T-helper 9 cell (primary cell): ENCODE data around the gene HIPK1.
"Not testable (repeated sequence)": the region's sequence is repeated elsewhere in the genome, so short reads cannot be mapped to it uniquely, and the experiment has no call there.

Experiments
- DNase-seq: peaks from one replicate; pipeline ENCODE4 v3.0.0-alpha.2; 2020

The HIPK1 gene

DNA sequence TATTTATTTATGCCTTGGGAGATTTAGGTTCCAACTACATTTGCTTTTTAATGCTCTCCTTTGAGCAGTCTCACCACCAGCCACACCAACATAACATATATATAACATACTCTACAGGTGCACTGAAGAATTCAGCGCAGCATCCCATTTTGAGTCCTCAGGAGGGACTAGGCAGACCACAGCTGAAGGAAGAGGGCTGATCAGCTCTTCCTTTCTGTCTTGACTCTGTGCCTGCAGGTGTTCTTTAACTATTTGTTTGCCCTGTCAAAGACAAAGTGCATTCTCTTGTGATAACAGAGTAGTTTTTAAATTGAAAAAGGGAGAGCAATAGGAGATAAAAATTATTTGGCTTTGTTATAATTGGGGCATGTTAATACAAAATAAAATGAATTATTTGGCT lies 17.0 kb downstream of the HIPK1 start:
- no peak for DNase-seq

DNA sequence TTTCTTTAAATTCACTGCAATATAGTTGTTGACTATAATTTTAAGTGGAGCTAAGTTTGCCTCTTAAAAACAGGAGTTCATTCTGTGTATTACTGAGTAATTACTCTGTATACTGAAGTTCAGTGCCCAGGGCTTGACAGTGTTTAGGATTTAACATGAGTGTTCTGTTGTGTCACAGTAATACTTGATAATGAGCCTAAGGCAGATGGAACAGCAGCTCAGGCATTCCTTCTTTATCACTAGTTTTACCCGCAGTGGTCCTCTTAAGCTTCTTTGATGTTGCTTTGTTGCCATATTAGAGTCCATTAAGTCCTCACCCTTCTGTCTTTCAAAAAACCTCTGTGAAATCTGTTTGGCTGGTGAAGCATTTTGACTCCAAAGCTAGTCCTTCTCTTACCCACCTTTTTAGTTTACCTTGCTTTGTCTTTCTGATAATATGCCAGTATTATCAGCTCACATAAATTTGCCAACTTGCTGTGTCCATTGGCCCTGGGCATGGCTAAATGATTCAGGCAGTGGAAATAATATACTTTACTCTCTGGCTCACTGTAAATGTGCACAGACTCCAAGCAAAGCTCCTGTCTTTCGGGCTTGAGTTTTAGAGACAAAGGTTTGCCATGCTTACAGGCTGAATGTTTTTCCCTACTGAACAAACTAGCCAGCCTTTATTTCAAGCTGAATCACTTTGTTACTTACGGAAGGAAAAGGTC lies 17.7 kb downstream of the HIPK1 start:
- no peak for DNase-seq

DNA sequence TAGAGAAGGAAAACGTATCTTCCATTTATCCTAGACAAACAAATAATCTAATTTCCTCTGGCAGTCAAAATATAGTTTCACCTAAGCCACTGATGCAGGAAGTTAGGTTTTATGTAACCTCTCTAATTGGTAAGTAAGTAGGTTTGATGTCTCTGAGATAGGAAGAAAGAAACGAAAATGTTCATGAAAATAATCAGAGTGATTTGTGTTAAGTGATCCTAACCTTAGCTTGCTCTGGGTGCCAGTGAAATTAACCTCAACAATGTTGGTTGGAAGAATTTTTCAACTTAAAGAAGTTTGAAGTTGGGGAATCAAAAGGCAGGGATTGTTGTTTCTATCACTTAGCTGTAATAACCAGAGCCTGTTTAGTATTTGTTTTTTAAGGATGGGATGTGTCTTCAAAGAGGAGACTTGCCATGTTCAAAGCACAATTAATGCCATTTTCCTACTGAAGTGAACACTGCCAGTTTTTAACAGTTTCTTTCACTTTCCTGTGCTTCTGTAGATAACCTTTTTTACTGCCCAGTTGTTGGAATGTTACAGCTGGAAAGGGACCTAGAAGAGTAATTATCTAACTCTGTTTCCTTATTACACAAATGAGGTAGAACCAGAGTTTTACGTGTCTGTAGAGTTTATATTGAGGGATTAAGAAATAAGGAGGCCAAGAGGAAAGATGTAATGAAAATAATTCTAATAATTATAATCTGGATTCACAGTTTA lies 18.4 kb downstream of the HIPK1 start:
- no peak for DNase-seq

DNA sequence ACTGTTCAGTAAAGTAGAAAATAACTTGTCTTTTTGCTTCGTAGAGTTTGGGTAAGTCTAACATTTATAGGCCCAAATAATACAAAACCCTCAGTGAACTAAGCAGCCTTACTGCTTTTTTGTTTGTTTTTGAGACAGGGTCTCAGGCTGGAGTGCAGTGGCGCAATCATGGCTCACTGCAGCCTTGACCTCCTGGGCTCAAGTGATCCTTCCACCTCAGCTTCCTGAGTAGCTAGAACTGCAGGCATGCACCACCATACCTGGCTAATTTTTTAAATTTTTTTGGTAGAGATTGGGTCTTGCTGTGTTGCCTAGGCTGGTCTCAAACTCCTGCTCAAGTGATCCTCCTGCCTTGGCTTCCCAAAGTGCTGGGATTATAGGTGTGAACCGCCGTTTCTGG lies 19.0 kb downstream of the HIPK1 start:
- DNase-seq: not testable (repeated sequence)

DNA sequence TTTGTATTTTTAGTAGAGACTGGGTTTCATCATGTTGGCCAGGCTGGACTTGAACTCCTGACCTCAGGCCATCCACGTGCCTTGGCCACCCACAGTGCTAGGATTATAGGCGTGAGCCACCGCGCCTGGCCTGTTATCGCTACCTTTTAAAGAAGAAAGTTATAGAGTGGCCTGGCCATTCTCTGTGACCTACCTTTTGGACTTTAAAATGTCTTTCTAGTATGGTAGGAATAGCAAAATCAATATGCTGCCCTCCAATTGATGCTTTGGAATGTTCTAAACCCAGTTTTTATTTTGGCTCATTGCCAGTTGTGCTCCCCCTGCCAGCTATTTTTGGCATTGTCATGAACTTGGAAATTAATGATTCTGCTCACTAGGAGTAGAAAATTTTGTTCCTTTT lies 19.9 kb downstream of the HIPK1 start:
- DNase-seq: no peak

DNA sequence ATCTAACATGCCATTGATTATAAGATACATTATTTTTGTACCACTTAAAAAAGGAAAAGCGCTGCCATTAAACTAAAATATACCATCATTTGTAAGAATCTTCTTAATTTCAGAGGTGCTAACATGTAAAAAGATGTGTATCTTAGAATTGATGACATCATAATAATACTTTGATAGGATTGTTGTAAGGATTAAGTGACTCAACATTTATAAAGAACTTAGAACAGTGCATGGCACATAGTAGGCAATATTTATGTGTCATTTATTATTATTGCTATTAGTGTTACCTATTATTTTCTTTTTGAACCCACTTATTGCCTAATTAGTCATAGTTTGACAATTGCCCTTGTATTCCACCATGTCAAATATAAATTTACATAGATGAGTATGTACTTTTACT lies 21.8 kb downstream of the HIPK1 start:
- DNase-seq: no peak

DNA sequence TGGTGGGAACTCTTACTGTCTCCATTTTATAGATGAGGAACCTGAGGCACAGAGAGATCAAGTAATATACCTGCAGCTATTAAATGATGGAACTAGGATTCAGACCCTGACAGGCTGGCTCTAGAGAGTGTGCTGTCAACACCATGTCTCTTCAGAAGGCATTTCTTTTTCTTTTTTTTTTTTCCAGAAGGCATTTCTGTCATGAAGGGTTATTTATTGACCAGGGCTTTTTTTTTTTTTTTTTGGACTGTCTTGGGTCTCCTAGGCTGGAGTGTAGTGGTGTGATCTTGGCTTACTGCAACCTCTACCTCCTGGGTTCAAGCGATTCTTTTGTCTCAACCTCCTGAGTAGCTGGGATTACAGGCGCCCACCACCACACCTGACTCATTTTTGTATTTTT lies 22.6 kb downstream of the HIPK1 start:
- DNase-seq: no peak

DNA sequence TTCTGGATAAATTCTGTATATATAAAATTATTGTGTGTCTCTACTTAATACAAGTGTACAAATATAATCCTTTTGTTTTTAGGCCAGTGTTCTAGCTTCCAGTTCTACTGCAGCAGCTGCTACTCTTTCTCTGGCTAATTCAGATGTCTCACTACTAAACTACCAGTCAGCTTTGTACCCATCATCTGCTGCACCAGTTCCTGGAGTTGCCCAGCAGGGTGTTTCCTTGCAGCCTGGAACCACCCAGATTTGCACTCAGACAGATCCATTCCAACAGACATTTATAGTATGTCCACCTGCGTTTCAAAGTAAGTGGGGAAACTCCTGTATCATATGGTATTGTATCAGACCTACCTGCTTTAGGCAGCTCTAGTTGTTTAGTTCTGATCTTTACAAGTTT lies 28.9 kb downstream of the HIPK1 start:
- DNase-seq: no peak

DNA sequence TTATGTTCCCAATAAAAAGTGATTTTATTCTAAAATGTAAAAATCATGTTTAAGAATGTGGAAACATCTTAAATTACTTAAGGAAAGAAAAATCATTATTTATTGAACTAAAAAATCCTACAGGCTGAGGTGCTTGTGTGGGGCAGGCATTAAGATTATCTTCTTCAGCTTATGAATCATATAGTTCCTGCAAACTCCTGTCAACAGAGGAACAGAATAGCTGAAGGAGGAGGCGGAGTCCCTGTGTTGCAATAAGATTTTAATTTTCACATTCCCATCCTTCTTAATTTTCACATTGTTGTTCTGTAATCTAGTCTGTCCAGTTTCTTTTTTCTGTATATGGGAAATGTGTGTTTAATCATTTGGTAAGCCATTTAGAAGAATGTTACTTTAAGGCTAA lies 29.6 kb downstream of the HIPK1 start:
- DNase-seq: no peak

DNA sequence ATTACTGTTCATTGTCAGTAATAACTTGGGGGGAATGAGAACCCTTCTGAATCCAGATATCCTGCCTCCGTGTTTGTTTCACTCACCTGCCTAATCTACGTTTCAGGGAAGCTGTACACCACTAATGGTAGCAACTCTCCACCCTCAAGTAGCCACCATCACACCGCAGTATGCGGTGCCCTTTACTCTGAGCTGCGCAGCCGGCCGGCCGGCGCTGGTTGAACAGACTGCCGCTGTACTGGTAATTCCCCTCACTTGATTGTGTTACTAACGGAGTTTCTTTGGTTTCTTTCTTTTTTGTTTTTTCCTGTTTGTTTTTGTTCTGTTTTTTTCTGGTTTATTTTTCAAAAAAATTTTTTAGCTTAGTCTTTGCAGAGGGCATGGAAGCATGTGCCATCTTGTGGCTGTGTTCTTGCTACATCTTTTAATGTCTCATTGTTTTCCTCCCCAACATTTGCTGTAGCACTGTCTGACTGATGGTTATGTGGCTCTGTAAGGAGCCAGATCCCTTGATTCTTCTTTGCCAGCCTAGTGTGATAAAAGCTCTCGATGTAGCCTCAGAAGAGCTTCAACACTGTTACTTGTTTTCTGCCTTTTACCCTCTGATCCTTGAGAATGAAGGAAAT lies 34.3 kb downstream of the HIPK1 start:
- no peak for DNase-seq

DNA sequence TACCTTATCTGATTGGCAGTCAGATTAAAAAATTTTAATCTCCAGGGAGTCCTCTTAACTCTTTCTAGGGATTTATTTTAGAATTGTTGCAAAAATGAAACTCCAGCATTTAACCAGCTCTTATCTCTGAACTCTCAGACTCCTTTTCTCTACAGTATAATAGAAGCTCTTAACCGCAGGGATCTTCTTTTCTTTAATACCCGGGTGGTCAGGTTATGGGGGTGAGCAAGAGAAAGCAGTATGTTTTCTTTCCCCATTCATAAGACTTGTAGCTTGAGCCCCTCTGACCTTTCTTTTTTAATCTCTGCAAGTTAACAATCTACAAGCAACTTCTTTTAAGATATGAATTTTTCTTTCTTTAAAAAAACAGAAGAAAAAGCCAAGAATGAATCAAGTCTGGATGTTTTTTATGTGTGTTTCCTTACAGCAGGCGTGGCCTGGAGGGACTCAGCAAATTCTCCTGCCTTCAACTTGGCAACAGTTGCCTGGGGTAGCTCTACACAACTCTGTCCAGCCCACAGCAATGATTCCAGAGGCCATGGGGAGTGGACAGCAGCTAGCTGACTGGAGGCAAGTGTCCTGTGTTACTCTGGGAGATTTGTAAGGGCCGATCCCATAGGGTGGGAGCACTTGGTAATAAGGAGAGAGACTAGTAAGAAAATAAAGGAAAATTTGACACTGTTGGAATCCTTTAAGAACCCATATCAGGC lies 36.7 kb downstream of the HIPK1 start:
- no peak for DNase-seq

DNA sequence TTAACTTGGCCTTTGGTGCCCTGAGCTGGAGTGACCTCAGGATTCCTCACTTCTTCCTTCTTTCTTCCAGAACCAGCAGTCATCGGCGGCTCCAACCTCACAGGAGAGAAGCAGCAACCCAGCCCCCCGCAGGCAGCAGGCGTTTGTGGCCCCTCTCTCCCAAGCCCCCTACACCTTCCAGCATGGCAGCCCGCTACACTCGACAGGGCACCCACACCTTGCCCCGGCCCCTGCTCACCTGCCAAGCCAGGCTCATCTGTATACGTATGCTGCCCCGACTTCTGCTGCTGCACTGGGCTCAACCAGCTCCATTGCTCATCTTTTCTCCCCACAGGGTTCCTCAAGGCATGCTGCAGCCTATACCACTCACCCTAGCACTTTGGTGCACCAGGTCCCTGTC lies 43.8 kb downstream of the HIPK1 start:
- no peak for DNase-seq

DNA sequence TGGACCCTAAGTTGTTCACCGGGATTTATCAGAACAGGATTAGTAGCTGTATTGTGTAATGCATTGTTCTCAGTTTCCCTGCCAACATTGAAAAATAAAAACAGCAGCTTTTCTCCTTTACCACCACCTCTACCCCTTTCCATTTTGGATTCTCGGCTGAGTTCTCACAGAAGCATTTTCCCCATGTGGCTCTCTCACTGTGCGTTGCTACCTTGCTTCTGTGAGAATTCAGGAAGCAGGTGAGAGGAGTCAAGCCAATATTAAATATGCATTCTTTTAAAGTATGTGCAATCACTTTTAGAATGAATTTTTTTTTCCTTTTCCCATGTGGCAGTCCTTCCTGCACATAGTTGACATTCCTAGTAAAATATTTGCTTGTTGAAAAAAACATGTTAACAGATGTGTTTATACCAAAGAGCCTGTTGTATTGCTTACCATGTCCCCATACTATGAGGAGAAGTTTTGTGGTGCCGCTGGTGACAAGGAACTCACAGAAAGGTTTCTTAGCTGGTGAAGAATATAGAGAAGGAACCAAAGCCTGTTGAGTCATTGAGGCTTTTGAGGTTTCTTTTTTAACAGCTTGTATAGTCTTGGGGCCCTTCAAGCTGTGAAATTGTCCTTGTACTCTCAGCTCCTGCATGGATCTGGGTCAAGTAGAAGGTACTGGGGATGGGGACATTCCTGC lies 46.2 kb downstream of the HIPK1 start:
- no peak for DNase-seq

DNA sequence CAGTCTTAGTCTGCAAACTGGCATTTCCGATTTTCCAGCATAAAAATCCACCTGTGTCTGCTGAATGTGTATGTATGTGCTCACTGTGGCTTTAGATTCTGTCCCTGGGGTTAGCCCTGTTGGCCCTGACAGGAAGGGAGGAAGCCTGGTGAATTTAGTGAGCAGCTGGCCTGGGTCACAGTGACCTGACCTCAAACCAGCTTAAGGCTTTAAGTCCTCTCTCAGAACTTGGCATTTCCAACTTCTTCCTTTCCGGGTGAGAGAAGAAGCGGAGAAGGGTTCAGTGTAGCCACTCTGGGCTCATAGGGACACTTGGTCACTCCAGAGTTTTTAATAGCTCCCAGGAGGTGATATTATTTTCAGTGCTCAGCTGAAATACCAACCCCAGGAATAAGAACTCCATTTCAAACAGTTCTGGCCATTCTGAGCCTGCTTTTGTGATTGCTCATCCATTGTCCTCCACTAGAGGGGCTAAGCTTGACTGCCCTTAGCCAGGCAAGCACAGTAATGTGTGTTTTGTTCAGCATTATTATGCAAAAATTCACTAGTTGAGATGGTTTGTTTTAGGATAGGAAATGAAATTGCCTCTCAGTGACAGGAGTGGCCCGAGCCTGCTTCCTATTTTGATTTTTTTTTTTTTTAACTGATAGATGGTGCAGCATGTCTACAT lies 47.6 kb downstream of the HIPK1 start:
- DNase-seq: no peak

DNA sequence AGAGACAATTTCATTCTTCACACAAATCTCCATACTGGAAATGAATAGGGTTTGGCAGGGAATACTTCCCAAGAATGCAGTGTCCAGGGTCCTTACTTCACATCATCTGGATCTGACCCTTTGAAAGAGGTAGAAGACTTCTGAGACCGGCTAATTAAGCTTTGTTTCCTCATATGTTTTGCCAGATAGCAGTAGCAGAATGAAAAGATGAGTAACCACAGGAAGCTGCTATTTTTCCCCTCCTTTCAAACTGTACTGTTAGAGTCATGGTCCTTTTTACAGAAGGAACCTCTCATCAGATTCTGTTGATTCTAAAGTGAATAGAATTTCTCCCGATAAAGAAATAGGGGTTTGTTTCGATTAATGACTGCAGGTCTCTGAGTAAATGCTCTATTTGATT lies 48.8 kb downstream of the HIPK1 start:
- no peak for DNase-seq

DNA sequence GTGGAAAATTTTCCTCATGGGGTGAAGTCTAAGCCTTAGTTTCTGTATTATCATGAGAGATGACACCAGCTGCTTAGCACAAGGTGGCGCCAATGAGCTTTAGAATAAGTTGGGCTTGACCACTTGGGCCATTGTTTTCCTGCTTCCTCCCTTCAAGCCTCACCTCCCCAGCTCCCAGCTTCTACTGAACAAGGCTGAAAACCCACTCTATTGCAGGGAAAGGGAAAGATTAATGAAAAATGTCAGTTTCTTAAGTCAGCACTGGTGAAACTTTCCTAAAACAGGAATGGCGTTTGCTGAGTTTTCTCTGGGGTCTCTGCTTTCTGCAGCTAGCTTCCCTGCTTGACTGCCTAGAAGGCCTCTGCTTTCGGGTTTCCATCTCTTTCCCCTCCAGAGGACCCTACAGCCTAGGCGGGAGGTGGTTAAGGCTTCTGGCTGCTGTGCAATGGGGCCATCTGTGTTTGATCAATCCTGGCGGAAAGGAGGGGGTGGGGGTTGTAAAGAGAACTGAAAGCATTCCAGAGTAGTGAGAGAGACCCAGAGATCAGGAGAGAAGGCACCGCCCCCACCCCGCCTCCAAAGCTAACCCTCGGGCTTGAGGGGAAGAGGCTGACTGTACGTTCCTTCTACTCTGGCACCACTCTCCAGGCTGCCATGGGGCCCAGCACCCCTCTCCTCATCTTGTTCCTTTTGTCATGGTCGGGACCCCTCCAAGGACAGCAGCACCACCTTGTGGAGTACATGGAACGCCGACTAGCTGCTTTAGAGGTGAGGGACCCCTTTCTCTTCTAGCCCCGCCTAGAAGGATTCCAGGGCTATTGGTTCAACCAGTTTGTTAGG lies 50.0 kb downstream of the HIPK1 start, which contains the start of gene OLFML3:
Gene OLFML3 (plus strand): TSS at position 612 of the 840 bp plus-strand sequence. CDS start 43 bp downstream, at position 655.
- DNase-seq: peak; percentile 37

DNA sequence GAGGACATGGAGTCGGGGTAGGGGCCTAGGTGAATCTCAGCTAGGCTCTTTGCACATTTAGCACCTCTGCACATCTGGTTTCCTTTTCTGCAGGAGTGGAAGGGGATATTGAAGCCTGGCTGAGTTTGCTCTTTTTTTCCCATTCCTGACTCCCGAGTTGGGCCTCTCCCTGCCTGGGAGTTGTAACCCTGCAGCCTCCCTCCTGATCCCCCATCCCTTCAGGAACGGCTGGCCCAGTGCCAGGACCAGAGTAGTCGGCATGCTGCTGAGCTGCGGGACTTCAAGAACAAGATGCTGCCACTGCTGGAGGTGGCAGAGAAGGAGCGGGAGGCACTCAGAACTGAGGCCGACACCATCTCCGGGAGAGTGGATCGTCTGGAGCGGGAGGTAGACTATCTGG lies 51.0 kb downstream of the HIPK1 start:
- DNase-seq: no peak

DNA sequence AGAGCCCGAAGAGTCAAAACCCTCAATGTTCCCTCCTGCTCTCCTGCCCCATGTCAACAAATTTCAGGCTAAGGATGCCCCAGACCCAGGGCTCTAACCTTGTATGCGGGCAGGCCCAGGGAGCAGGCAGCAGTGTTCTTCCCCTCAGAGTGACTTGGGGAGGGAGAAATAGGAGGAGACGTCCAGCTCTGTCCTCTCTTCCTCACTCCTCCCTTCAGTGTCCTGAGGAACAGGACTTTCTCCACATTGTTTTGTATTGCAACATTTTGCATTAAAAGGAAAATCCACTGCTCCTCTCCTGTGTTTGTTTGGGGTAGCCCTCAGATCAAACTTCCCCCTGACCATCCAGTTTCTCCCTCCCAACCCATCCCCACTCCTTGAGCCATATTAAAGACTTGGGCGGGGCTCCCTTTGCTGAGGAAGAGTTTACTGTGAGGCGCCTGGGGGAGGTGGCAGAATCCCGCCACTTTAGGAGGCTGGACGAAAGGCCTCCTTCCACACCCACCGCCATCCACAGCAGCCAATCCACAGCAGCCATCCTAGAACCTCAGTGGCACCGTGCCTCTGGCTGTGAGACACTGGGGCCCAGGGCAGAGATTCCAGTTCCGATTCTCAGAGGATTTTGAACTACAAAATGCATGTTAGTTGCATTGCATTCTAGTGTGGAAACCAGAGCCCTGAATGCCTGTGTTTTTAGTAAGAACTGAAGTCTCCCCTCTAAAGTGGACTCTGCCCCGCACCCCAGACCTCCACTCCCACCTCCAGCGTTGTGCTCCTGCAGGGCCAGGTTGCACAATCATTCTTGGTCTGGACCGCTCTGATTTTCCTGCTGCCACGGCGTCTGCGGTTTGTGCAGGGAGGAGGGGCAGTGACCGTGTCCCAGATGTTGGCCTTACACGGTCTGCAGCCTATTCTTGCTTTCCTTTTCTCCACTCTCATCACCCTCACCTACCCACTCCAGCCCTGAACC lies 53.1 kb downstream of the HIPK1 start:
- no peak for DNase-seq

DNA sequence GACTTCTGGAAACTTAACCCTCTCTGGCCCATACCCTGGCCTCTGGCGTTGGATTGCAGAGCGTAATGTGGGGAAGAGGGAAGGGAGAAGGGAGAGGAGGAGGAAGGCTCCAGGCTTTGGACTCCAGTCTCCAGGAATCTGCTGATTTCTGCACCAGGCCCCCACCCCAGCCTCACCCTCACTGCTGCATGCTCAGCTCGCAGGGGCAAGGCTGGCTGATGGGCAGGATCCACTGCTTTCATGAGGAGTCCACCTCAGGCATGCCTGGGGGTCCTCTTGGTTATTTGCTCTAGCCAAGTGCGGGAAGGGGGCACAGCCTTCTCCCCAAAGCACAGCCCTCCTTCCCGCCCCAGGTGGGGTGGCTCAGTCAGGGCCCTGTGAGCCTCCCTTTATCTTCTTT lies 53.8 kb downstream of the HIPK1 start:
- DNase-seq: no peak

DNA sequence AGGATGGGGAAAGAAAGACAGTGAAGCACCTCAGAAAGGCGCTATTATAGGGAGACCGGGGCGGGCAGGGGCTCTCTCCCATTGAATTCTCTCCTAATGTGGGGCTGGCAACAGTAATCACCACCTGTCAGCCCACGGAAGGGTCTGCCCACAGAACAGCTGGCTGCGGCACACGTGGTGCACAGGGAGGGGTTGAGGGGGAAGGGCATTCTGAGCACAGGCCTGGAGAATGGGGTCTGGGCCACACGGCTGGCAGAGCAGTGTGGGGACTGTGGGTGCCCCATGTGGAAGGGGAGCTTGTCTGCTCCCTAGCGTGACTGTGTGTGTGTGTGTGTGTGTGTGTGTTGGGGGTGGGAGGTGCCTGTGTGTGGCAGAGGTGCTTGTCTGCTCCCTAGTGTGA lies 54.3 kb downstream of the HIPK1 start:
- no peak for DNase-seq
